Umbilical cord (tissue), 2 donors: ENCODE data around the gene NR2F2. TPM values are rescaled to one million over a fixed set of nuclear protein-coding genes. Genes with fewer than 3 reads are reported as not detected.

Source experiments
- DNase-seq: peaks from one replicate; pipeline ENCODE4 v3.0.0-alpha.2; 2015; ENCODE audit warnings: low spot score
- total RNA-seq: library from RNA; depleted of rRNA; stranded (reverse); fragments of >200 nt; gene quantifications from one replicate; pipeline ENCODE4 v1.2.3, GENCODE V29; 2014; ENCODE audit warnings: low replicate concordance; ENCODE audit not compliant: insufficient read depth

The NR2F2 gene
- total RNA-seq, 1 donor from 2014 or later: 12.5 TPM

- DNase-seq: no peak
Observed at GRCh38 chr15:96331144-96331944, 844 bp downstream of the NR2F2 start.

- DNase-seq: no peak
Observed at GRCh38 chr15:96331945-96332636, 1.6 kb downstream of the NR2F2 start.

DNA sequence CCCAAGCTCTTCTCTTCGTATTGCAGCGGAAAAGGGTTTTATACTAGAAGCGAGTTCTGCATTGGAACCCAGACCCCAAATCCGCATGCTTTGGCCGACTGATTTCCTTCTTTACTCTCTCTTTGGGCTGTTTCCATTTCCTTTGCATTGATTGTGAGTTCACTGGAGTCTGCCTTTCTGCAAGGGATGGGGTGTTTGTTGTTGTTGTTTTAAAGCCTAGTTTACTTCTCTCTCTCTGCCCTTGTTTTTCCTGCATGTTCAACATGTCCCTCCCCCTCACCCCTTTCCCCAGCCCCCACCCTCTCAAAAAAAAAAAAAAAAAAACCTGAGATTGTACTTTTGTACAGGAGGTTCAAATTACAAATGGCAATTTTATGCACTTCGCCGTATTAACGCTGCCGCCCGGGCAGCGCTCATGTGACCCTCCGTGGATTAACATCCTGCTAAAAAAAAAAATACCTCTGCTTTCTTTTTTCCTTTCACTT is 2.2 kb downstream of the NR2F2 start:
- no peak for DNase-seq

DNA sequence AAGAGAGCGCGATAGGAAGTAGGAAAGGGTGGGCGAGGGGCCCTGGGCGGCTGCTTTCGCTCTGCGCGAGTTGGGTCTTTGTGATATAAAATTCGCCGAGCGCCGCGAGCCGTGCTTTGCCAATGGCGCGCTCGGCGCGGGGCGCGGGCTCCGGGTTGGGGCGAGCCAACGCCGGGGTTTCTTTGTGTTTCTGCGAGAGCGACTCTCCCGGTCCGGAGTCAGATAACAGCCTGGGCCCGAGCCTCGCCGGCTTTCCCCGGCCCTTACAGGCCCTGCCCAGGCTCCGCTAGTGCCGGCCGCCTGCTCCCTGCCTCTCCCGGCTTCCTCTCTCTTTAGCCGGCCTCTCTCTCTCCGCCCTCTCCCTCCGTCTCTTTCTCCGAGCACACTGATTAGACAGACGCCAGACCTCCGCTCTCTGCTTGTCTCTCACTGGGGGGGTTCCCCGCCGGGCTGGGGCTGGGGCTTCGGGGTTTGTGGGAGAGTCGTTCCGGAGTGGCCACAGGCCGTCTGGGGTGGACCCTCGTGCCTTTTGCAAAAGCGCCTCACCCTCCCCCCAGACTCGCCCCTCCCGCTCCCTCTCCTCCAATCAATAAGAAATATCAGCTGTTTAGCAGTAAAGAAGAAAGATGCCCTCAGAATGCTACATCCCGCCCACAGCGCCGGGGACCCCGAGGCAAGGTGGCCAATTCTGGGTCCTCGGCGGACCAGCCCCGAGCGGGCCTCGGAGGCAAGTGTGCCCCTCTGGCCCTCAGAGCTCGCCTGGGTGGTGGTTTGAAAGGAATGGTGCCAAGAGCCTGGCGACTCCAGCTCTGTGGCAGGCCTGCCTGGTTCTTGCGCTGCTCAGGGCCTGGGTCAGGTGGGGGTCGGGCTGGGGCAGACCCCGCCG is 2.9 kb downstream of the NR2F2 start:
- no peak for DNase-seq

DNA sequence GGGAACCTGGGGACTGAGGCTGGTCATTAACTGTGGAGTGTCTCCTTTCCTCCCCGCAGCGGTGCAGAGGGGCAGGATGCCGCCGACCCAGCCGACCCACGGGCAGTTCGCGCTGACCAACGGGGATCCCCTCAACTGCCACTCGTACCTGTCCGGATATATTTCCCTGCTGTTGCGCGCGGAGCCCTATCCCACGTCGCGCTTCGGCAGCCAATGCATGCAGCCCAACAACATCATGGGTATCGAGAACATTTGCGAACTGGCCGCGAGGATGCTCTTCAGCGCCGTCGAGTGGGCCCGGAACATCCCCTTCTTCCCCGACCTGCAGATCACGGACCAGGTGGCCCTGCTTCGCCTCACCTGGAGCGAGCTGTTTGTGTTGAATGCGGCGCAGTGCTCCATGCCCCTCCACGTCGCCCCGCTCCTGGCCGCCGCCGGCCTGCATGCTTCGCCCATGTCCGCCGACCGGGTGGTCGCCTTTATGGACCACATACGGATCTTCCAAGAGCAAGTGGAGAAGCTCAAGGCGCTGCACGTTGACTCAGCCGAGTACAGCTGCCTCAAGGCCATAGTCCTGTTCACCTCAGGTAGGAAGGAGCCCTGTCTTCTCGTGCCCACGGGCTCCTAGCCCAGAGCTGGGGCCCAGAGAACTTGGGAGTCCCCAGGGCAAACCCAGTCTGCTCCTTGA is 3.7 kb downstream of the NR2F2 start:
- DNase-seq: no peak

GRCh38 chr15:96334705-96335410 is 4.4 kb downstream of the NR2F2 start:
- no peak for DNase-seq

- no peak for DNase-seq
Observed at GRCh38 chr15:96335411-96336024, 5.0 kb downstream of the NR2F2 start.

DNA sequence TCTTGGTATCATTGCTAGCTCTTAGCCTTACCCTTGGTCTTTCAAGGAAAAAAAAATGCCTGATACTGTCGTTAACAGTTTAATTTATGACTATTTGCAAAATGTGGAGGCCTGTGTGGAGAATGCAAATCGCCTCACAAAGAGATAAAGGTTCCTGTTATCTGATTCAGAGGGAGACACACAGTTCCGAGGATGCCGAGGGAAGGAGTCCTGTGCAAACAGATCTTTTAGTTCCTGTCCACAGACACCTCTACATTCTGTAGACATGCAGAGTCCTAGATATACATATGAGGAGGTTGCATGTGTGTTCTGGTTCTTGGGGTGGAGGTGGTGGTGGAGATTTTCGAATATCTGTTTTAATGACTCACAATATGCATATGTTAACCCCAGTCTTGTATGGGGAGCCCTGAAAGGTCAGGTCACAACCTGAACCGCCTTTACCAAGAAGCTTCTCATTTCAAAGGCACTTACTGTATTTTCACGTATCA is 5.7 kb downstream of the NR2F2 start:
- DNase-seq: no peak

GRCh38 chr15:96336596-96337364 is 6.3 kb downstream of the NR2F2 start:
- DNase-seq: peak; percentile 57

GRCh38 chr15:96337365-96338023 is 7.0 kb downstream of the NR2F2 start:
- no peak for DNase-seq

- DNase-seq: no peak
Observed at GRCh38 chr15:96338074-96338765, 7.7 kb downstream of the NR2F2 start.

DNA sequence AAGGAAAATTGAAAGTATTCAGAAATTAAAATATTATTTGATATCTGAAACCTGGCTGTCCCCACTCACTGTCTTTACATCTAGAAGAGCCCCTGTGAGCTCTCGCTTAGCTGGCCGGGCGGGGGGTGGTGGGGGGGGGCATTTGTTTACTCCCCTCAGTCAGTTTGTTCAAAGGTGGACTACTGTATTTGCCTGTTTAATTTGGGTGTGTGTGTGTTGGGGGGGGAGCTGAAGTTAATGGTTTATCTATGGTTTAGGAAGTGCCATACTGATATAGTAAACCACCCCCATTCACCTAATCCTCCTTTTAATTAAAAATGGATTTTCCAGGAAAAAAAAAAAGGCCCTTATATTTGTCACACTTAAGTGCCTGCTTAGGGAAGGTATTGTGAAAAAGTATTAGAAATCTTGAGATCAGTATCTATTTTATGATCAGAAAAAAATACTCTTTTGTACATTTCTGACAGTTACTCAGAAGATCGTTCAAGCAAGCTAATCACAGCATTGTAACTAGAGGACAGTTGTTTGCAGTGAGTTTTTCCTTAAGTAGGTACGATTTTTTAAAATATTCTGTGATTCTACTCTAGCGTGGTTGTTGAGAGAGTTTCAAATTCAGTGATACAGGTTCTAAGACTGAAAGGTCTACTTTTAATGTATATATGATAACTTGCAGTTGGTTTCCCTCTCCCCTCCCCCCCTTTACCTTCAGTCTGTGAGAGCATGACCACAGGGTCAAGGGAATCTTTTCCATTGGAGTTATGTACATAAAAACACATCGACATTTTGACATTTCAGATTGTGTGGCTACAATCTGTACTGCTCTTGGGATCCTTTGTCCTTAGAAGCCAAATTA is 8.5 kb downstream of the NR2F2 start:
- no peak for DNase-seq

GRCh38 chr15:96339619-96340347 is 9.3 kb downstream of the NR2F2 start:
- no peak for DNase-seq

DNA sequence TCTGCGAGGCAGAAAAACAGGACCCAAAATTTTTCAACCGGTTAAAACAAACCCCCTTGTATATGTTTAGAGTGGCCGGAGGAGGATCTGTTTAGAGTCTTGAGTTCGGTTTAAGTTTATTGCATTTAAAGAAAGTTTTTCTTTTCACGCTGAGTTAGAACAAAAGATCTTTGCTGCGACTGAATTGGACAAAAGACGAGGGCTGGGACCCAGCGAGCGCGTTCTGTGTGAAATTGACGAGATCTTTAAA is 9.8 kb downstream of the NR2F2 start:
- DNase-seq: no peak

GRCh38 chr15:96340598-96341512 is 10.4 kb downstream of the NR2F2 start:
- peak; percentile 83 for DNase-seq
